HepG2 (cell line): Measurements from ENCODE around the gene PGPEP1. TPM values are rescaled to one million over a fixed set of nuclear protein-coding genes. Genes with fewer than 3 reads are reported as not detected.

Experiments
- ARHGAP35 ChIP-seq: sonication (generic); formaldehyde crosslinking; IDR thresholded peaks from 2 replicates; pipeline ENCODE4 v1.9.0; 2022; ENCODE audit warnings: mild to moderate bottlenecking, inconsistent platforms, moderate library complexity, missing genetic modification reagents, borderline replicate concordance
- CREB1 ChIP-seq, 2 experiments: fragments of 450-650 bp in 1 of 2; IDR thresholded peaks; 2 replicates each; pipeline ENCODE4 v1.6.1; 2016 to 2017; ENCODE audit warnings: control low read depth in 1 of 2, mild to moderate bottlenecking in 1 of 2, missing compliant biosample characterization in 1 of 2, missing genetic modification characterization in 1 of 2
- GATAD1 ChIP-seq: IDR thresholded peaks from 2 replicates; pipeline ENCODE4 v1.6.1; 2016; ENCODE audit warnings: missing genetic modification reagents, missing compliant biosample characterization
- GTF2F1 ChIP-seq: fragments of 150-350 bp; IDR thresholded peaks from 2 replicates; pipeline ENCODE4 v1.6.1; 2014; ENCODE audit warnings: low read length
- MTERF4 ChIP-seq: sonication (generic); formaldehyde crosslinking; IDR thresholded peaks from 2 replicates; pipeline ENCODE4 v1.8.0; 2023; ENCODE audit warnings: mild to moderate bottlenecking, missing genetic modification reagents
- RBM39 ChIP-seq: fragments of 200-400 bp; formaldehyde crosslinking; IDR thresholded peaks from one replicate; pipeline ENCODE4 v1.6.1; 2018; ENCODE audit warnings: antibody characterized with exemption, mild to moderate bottlenecking, low read depth, low read length; ENCODE audit not compliant: poor library complexity, severe bottlenecking
- SOX5 ChIP-seq: IDR thresholded peaks from 2 replicates; pipeline ENCODE4 v1.6.1; 2016; ENCODE audit warnings: borderline replicate concordance
- SP2 ChIP-seq: sonication (generic); formaldehyde crosslinking; IDR thresholded peaks from 2 replicates; pipeline ENCODE4 v1.5.1; 2020; ENCODE audit warnings: mild to moderate bottlenecking, missing genetic modification reagents
- SP4 ChIP-seq: sonication (generic); formaldehyde crosslinking; IDR thresholded peaks from 2 replicates; pipeline ENCODE4 v1.8.1; 2023; ENCODE audit warnings: mild to moderate bottlenecking, missing genetic modification reagents
- TAF1 ChIP-seq: sonication (generic); formaldehyde crosslinking; IDR thresholded peaks from 2 replicates; pipeline ENCODE4 v1.4.0; 2020; ENCODE audit warnings: missing genetic modification reagents
- TBL1XR1 ChIP-seq: fragments of 150-350 bp; IDR thresholded peaks from 2 replicates; pipeline ENCODE4 v1.6.1; 2014; ENCODE audit warnings: borderline replicate concordance, low read length; ENCODE audit not compliant: partially characterized antibody
- THAP8 ChIP-seq: sonication (generic); formaldehyde crosslinking; IDR thresholded peaks from 2 replicates; pipeline ENCODE4 v1.5.1; 2020; ENCODE audit warnings: missing genetic modification reagents, mild to moderate bottlenecking, borderline replicate concordance
- ZBTB2 ChIP-seq: sonication (generic); formaldehyde crosslinking; IDR thresholded peaks from 2 replicates; pipeline ENCODE4 v1.8.0; 2022; ENCODE audit warnings: low read depth, missing genetic modification reagents
- ZNF432 ChIP-seq: sonication (generic); formaldehyde crosslinking; IDR thresholded peaks from 2 replicates; pipeline ENCODE4 v1.5.0; 2020; ENCODE audit warnings: missing genetic modification reagents, mild to moderate bottlenecking, borderline replicate concordance
- ZNF557 ChIP-seq: sonication (generic); formaldehyde crosslinking; IDR thresholded peaks from 2 replicates; pipeline ENCODE4 v1.4.0; 2020; ENCODE audit warnings: missing genetic modification reagents
- ZNF563 ChIP-seq: sonication (generic); formaldehyde crosslinking; IDR thresholded peaks from 2 replicates; pipeline ENCODE4 v1.8.0; 2022; ENCODE audit warnings: mild to moderate bottlenecking, moderate library complexity, missing genetic modification reagents
- ZNF614 ChIP-seq: IDR thresholded peaks from 2 replicates; pipeline ENCODE4 v1.6.1; 2018; ENCODE audit warnings: missing biosample characterization, missing genetic modification reagents, inconsistent platforms, borderline replicate concordance
- ZSCAN9 ChIP-seq: IDR thresholded peaks from 2 replicates; pipeline ENCODE4 v1.6.1; 2016; ENCODE audit warnings: borderline replicate concordance
- polyA plus RNA-seq, 8 experiments: library from polyadenylated mRNA; depleted of rRNA in 3 of 8; stranded (reverse) in 7 of 8; unstranded in 1 of 8; fragments of >200 nt; fragmentation: Illumina TruSeq in 4 of 8; extraction: Trizol in 4 of 8; gene quantifications; 2 replicates each; pipeline versions ENCODE4 v1.2.1 to v1.2.3, GENCODE V29; 2011 to 2016; ENCODE audit warnings: low read depth in 4 of 8, missing spikeins in 1 of 8, mixed read lengths in 1 of 8; ENCODE audit not compliant: insufficient read depth in 1 of 8
- total RNA-seq, 5 experiments: library from RNA; depleted of rRNA; stranded (reverse); fragments of >200 nt; fragmentation: Illumina TruSeq; extraction: Trizol; gene quantifications; 2 replicates each; pipeline ENCODE4 v1.2.3, GENCODE V29; 2016; ENCODE audit warnings: low read depth in 1 of 5
- TF ChIP-seq, protein P1 (sequence below): IDR thresholded peaks from 2 replicates; pipeline ENCODE4 v1.6.1; 2016
- TF ChIP-seq, protein P2 (sequence below): sonication (generic); formaldehyde crosslinking; conservative IDR thresholded peaks from 2 replicates; pipeline ENCODE4 v1.8.0; 2022; ENCODE audit warnings: mild to moderate bottlenecking, moderate library complexity, missing genetic modification reagents

Gene PGPEP1
- total and polyA plus RNA-seq, 2 of the 13 experiments (the other 11 are each of a cell fraction or from before 2014, with no cell fraction given): 53.1 to 56.6 TPM

GRCh38 chr19:18322759-18323460, 17.5 kb upstream of the PGPEP1 start, which contains the start of gene LSM4 (continued):
- TF ChIP-seq, protein P1, sequence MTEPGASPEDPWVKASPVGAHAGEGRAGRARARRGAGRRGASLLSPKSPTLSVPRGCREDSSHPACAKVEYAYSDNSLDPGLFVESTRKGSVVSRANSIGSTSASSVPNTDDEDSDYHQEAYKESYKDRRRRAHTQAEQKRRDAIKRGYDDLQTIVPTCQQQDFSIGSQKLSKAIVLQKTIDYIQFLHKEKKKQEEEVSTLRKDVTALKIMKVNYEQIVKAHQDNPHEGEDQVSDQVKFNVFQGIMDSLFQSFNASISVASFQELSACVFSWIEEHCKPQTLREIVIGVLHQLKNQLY: 0 out of 2 replicates have a peak, but pooled peaks have one; percentile 37
- TF ChIP-seq ZSCAN9 (CRISPR knock-in tag) (peak; percentile 41; the same call in 1 of the 2 replicates), TAF1 (peak; percentile 85), ZNF432 (no peak), SP4 (CRISPR knock-in tag) (peak; percentile 92), RBM39 (peak; percentile 64), ZNF614 (CRISPR knock-in tag) (peak; percentile 33; the same call in 1 of the 2 replicates), GATAD1 (peak; percentile 86), ARHGAP35 (CRISPR knock-in tag) (peak; percentile 91), TBL1XR1 (peak; percentile 8), ZNF563 (CRISPR knock-in tag) (peak; percentile 88), CREB1 (IDR thresholded peaks at IDR 0.05) (peak; percentile 68), CREB1 (CRISPR knock-in tag; IDR thresholded peaks at IDR 0.05) (no peak; the same call in 1 of the 2 replicates), SOX5 (CRISPR knock-in tag) (0 out of 2 replicates have a peak, but pooled peaks have one; percentile 33), MTERF4 (CRISPR knock-in tag) (peak; percentile 81; the same call in 1 of the 2 replicates), THAP8 (CRISPR knock-in tag) (no peak), GTF2F1 (no peak), ZBTB2 (peak; percentile 91), SP2 (CRISPR knock-in tag) (peak; percentile 97), ZNF557 (CRISPR knock-in tag) (peak; percentile 36; the same call in 1 of the 2 replicates)
- TF ChIP-seq, protein P2, sequence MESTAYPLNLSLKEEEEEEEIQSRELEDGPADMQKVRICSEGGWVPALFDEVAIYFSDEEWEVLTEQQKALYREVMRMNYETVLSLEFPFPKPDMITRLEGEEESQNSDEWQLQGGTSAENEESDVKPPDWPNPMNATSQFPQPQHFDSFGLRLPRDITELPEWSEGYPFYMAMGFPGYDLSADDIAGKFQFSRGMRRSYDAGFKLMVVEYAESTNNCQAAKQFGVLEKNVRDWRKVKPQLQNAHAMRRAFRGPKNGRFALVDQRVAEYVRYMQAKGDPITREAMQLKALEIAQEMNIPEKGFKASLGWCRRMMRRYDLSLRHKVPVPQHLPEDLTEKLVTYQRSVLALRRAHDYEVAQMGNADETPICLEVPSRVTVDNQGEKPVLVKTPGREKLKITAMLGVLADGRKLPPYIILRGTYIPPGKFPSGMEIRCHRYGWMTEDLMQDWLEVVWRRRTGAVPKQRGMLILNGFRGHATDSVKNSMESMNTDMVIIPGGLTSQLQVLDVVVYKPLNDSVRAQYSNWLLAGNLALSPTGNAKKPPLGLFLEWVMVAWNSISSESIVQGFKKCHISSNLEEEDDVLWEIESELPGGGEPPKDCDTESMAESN (CRISPR knock-in tag): peak; percentile 61; the same call in 1 of the 2 replicates
